IPS-18a (cell line): ENCODE results near the gene DHH.

Experiments
- H3K27ac ChIP-seq: one replicate; pipeline ENCODE4 v1.5.1; 2013; ENCODE audit warnings: low read length
- H3K27me3 ChIP-seq: one replicate; pipeline ENCODE4 v1.6.1; 2013; ENCODE audit warnings: mild to moderate bottlenecking, low read length; ENCODE audit not compliant: control insufficient read depth, insufficient read depth
- H3K36me3 ChIP-seq: one replicate; pipeline ENCODE4 v1.6.1; 2013; ENCODE audit warnings: low read depth, low read length; ENCODE audit not compliant: control insufficient read depth
- H3K4me1 ChIP-seq: one replicate; pipeline ENCODE4 v1.6.1; 2013; ENCODE audit warnings: low read depth, low read length; ENCODE audit not compliant: control insufficient read depth
- H3K4me3 ChIP-seq: one replicate; pipeline ENCODE4 v1.5.1; 2013; ENCODE audit warnings: low read length
- H3K9ac ChIP-seq: one replicate; pipeline ENCODE4 v1.6.1; 2013; ENCODE audit warnings: mild to moderate bottlenecking, low read length, moderate library complexity
- H3K9me3 ChIP-seq: one replicate; pipeline ENCODE4 v1.6.1; 2013; ENCODE audit warnings: low read depth, low read length; ENCODE audit not compliant: control insufficient read depth

The DHH gene

GRCh38 chr12:49055092-49055491 is 39.5 kb downstream of the DHH start:
- Histone ChIP-seq H3K27me3 (no peaks in the 10 kb centered on the region), H3K9me3 (no peaks in the 10 kb centered on the region), H3K36me3 (peaks cover 51% of the 10 kb centered on the region), H3K9ac (no peak overlapping the region), H3K4me3 (no peak overlapping the region), H3K4me1 (peaks cover 30% of the 10 kb centered on the region), H3K27ac (no peak overlapping the region)

GRCh38 chr12:49054524-49054923 is 40.1 kb downstream of the DHH start:
- peaks cover 30% of the 10 kb centered on the region for H3K4me1 ChIP-seq
- H3K27me3 ChIP-seq, result no peaks in the 10 kb centered on the region
- H3K9ac ChIP-seq, result no peak overlapping the region
- H3K4me3 ChIP-seq, result no peak overlapping the region
- H3K9me3 ChIP-seq, result no peaks in the 10 kb centered on the region
- peaks cover 56% of the 10 kb centered on the region for H3K36me3 ChIP-seq
- H3K27ac ChIP-seq, result no peak overlapping the region

GRCh38 chr12:49054096-49054495 is 40.5 kb downstream of the DHH start:
- no peak overlapping the region for H3K27ac ChIP-seq
- H3K27me3 ChIP-seq, result no peaks in the 10 kb centered on the region
- H3K4me1 ChIP-seq, result peaks cover 30% of the 10 kb centered on the region
- H3K36me3 ChIP-seq, result peaks cover 61% of the 10 kb centered on the region
- H3K9me3 ChIP-seq, result no peaks in the 10 kb centered on the region
- H3K9ac ChIP-seq, result no peak overlapping the region
- H3K4me3 ChIP-seq, result no peak overlapping the region

GRCh38 chr12:49052451-49053208 is 42.0 kb downstream of the DHH start:
- Histone ChIP-seq H3K27ac (no peak overlapping the region), H3K9ac (no peak overlapping the region), H3K4me3 (no peak overlapping the region), H3K4me1 (peaks cover 21% of the 10 kb centered on the region), H3K36me3 (peaks cover 75% of the 10 kb centered on the region), H3K9me3 (no peaks in the 10 kb centered on the region), H3K27me3 (no peaks in the 10 kb centered on the region)

GRCh38 chr12:49051777-49052438 is 42.7 kb downstream of the DHH start:
- Histone ChIP-seq H3K36me3 (peaks cover 80% of the 10 kb centered on the region), H3K27ac (no peak overlapping the region), H3K9ac (no peak overlapping the region), H3K9me3 (no peaks in the 10 kb centered on the region), H3K27me3 (no peaks in the 10 kb centered on the region), H3K4me3 (no peak overlapping the region), H3K4me1 (peaks cover 14% of the 10 kb centered on the region)

- peaks cover 85% of the 10 kb centered on the region for H3K36me3 ChIP-seq
- no peaks in the 10 kb centered on the region for H3K27me3 ChIP-seq
- H3K9ac ChIP-seq, result no peak overlapping the region
- H3K4me3 ChIP-seq, result no peak overlapping the region
- H3K9me3 ChIP-seq, result no peaks in the 10 kb centered on the region
- peaks cover 8% of the 10 kb centered on the region for H3K4me1 ChIP-seq
- no peak overlapping the region for H3K27ac ChIP-seq
Observed at GRCh38 chr12:49051373-49051764, 43.2 kb downstream of the DHH start.

GRCh38 chr12:49050507-49051372 is 43.9 kb downstream of the DHH start:
- no peak overlapping the region for H3K4me3 ChIP-seq
- H3K27ac ChIP-seq, result no peak overlapping the region
- peaks cover 91% of the 10 kb centered on the region for H3K36me3 ChIP-seq
- no peaks in the 10 kb centered on the region for H3K27me3 ChIP-seq
- peaks cover 2% of the 10 kb centered on the region for H3K4me1 ChIP-seq
- no peaks in the 10 kb centered on the region for H3K9me3 ChIP-seq
- H3K9ac ChIP-seq, result no peak overlapping the region

GRCh38 chr12:49049566-49050224 is 44.9 kb downstream of the DHH start:
- Histone ChIP-seq H3K9me3 (no peaks in the 10 kb centered on the region), H3K27me3 (no peaks in the 10 kb centered on the region), H3K4me1 (no peaks in the 10 kb centered on the region), H3K9ac (no peak overlapping the region), H3K27ac (no peak overlapping the region), H3K36me3 (peaks cover 96% of the 10 kb centered on the region), H3K4me3 (no peak overlapping the region)

- Histone ChIP-seq H3K9ac (no peak overlapping the region), H3K9me3 (no peaks in the 10 kb centered on the region), H3K4me1 (no peaks in the 10 kb centered on the region), H3K36me3 (peaks cover 96% of the 10 kb centered on the region), H3K27me3 (no peaks in the 10 kb centered on the region), H3K4me3 (no peak overlapping the region), H3K27ac (no peak overlapping the region)
Observed at GRCh38 chr12:49048953-49049352, 45.6 kb downstream of the DHH start.

- no peak overlapping the region for H3K4me3 ChIP-seq
- H3K9ac ChIP-seq, result no peak overlapping the region
- H3K4me1 ChIP-seq, result no peaks in the 10 kb centered on the region
- no peaks in the 10 kb centered on the region for H3K27me3 ChIP-seq
- no peak overlapping the region for H3K27ac ChIP-seq
- no peaks in the 10 kb centered on the region for H3K9me3 ChIP-seq
- peaks cover 96% of the 10 kb centered on the region for H3K36me3 ChIP-seq
Observed at GRCh38 chr12:49046129-49046895, 48.3 kb downstream of the DHH start.
